Peyer's patch (tissue), 4 donors: ENCODE results near the gene AMFR.

Experiments used
- CTCF ChIP-seq, 6 experiments: fragments of 450-650 bp in 4 of 6; fragments of 200-600 bp in 2 of 6; sonication (generic) in 1 of 6; IDR thresholded peaks; one replicate each; pipeline ENCODE4 v1.5.1; 2017 to 2019; ENCODE audit warnings: antibody characterized with exemption in 6 of 6, mild to moderate bottlenecking in 3 of 6, moderate library complexity in 1 of 6
- POLR2A ChIP-seq, 2 donors: fragments of 450-650 bp; IDR thresholded peaks; one replicate each; pipeline ENCODE4 v1.5.1; 2017; ENCODE audit warnings: antibody characterized with exemption in 2 of 2, mild to moderate bottlenecking in 2 of 2, moderate library complexity in 2 of 2

DNA sequence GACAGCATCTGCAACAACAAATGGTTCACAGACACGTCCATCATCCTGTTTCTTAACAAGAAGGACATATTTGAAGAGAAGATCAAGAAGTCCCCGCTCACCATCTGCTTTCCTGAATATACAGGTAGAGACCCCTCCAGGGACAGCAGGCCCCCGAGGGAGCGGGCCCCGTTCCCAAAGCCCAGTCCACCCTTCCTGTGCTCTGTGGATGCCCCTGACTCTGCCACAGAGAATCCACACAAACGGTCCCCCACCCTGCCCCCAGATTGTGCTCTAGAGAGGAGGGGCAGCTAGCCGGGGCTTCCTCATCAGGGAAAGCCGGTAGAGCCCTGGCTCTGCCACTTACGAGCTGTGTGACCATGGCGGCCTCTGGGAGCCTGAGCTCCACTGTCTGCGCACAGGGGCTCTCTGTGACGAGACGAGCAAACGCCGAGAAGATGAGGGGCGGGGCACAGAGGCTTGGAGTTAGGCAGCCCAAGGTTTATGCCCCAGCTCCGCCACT is 84.4 kb downstream of the AMFR start:
- no peak for TF ChIP-seq CTCF (IDR thresholded peaks at IDR 0.05)
- no peak for TF ChIP-seq POLR2A (IDR thresholded peaks at IDR 0.05)
